ENCODE results near the gene TBCK.

- TF ChIP-seq CTCF (IDR thresholded peaks at IDR 0.05), result no peak
- no peak for TF ChIP-seq POLR2A (IDR thresholded peaks at IDR 0.05)
Measured at GRCh38 chr4:106222548-106222947, 93.5 kb downstream of the TBCK start.

All from lower leg skin (tissue), 3 donors.